Panc1 (cell line): ENCODE measurements around the gene DNAJC13. TPM values are rescaled to one million over a fixed set of nuclear protein-coding genes. Genes with fewer than 3 reads are reported as not detected.

Experiments
- ATAC-seq: fragments of 200-7000 bp; cut with Tn5 transposase; 2 replicates; pipeline ENCODE4 v1.9.1; 2020; ENCODE audit warnings: mild to moderate bottlenecking, moderate library complexity
- BruUV-seq: library from RNA; stranded (reverse); fragments of 400-500 nt; replicated peaks from 2 replicates; lab custom pipeline; 2021; lab: Mats Ljungman, UMichigan
- CTCF ChIA-PET: fragments of 300-600 bp; sonication (Branson Sonifier 250); formaldehyde crosslinking; loops from one replicate; lab custom pipeline; 2022; ENCODE audit warnings: antibody characterized with exemption; lab: Charles Lee
- POLR2A ChIA-PET: fragments of 300-600 bp; sonication (Branson Sonifier 250); formaldehyde crosslinking; loops from one replicate; lab custom pipeline; 2022; ENCODE audit warnings: antibody characterized with exemption; lab: Charles Lee
- DNase-seq: peaks from one replicate; pipeline ENCODE4 v3.0.0-alpha.2; 2010; ENCODE audit warnings: low read depth, low spot score
- H3K27ac ChIP-seq: 2 replicates; pipeline ENCODE4 v1.5.1; 2011; ENCODE audit warnings: mild to moderate bottlenecking, low read length, inconsistent platforms
- H3K27me3 ChIP-seq: fragments of 200-500 bp; sonication (Bioruptor generic); 2 replicates; pipeline ENCODE4 v1.6.0; 2014; ENCODE audit warnings: low read length, inconsistent platforms; ENCODE audit not compliant: control insufficient read depth, insufficient read depth
- H3K36me3 ChIP-seq: fragments of 200-500 bp; sonication (Bioruptor generic); 2 replicates; pipeline ENCODE4 v1.5.1; 2014; ENCODE audit warnings: inconsistent platforms, mild to moderate bottlenecking, low read length, moderate library complexity; ENCODE audit not compliant: control insufficient read depth, insufficient read depth
- H3K4me1 ChIP-seq: 2 replicates; pipeline ENCODE4 v1.5.1; 2011; ENCODE audit warnings: inconsistent platforms, mild to moderate bottlenecking, low read length, moderate library complexity; ENCODE audit not compliant: control insufficient read depth, insufficient read depth
- H3K4me3 ChIP-seq, 2 experiments: 2 replicates each; pipeline ENCODE4 v1.5.1; 2011 to 2012; ENCODE audit warnings: low read depth in 2 of 2, low read length in 2 of 2, mild to moderate bottlenecking in 2 of 2, inconsistent platforms in 1 of 2, moderate library complexity in 1 of 2
- H3K9me3 ChIP-seq: fragments of 200-500 bp; sonication (Bioruptor generic); 2 replicates; pipeline ENCODE4 v1.5.1; 2014; ENCODE audit warnings: low read depth, mild to moderate bottlenecking, inconsistent platforms, low read length, moderate library complexity; ENCODE audit not compliant: control insufficient read depth, insufficient read depth
- CTCF ChIP-seq: fragments of 450-650 bp; IDR thresholded peaks from 2 replicates; pipeline ENCODE4 v1.5.1; 2017; ENCODE audit warnings: mild to moderate bottlenecking
- POLR2AphosphoS5 ChIP-seq: IDR thresholded peaks from 2 replicates; pipeline ENCODE4 v1.6.1; 2012; ENCODE audit warnings: mild to moderate bottlenecking, low read depth, low read length, moderate library complexity
- SIN3A ChIP-seq: IDR thresholded peaks from 2 replicates; pipeline ENCODE4 v1.6.1; 2012; ENCODE audit warnings: low read depth, mild to moderate bottlenecking, low read length, moderate library complexity, borderline replicate concordance; ENCODE audit not compliant: insufficient read depth
- TCF7L2 ChIP-seq: IDR thresholded peaks from 2 replicates; pipeline ENCODE4 v1.6.1; 2011; ENCODE audit warnings: mild to moderate bottlenecking, low read depth, low read length, inconsistent platforms
- in situ Hi-C: cut with HindIII; loops from 2 replicates; pipeline ENCODE4 v1.10.0; 2016; ENCODE audit warnings: low sequenced_read_pairs, low pct_unique_long_range_greater_than_20kb
- intact Hi-C: fragments of 100-400 bp; cut with micrococcal nuclease; formaldehyde crosslinking; loops from one replicate; pipeline ENCODE4 v1.10.0; 2022; ENCODE audit not compliant: unreplicated experiment
- total RNA-seq: library from RNA; stranded (reverse); gene quantifications from one replicate; pipeline ENCODE4 v1.2.1, GENCODE V29; 2021; ENCODE audit not compliant: unreplicated experiment
- TF ChIP-seq, protein P1 (sequence below), 2 experiments: IDR thresholded peaks; 2 replicates each; pipeline ENCODE4 v1.6.1; 2011 to 2012; ENCODE audit warnings: low read depth in 2 of 2, control low read depth in 1 of 2, low read length in 1 of 2, mild to moderate bottlenecking in 1 of 2, moderate library complexity in 1 of 2; ENCODE audit not compliant: insufficient read depth in 1 of 2

DNAJC13 gene
- total RNA-seq, 1 experiment from 2014 or later, result 54.2 TPM

GRCh38 chr3:132421832-132422231 is 4.5 kb downstream of the DNAJC13 start:
- H3K36me3 ChIP-seq, result peaks cover 2% of the 10 kb centered on the region; the same call in 1 of the 2 replicates
- no TSS peak for BruUV-seq

GRCh38 chr3:132422531-132422930 is 5.2 kb downstream of the DNAJC13 start:
- Histone ChIP-seq H3K36me3 (peaks cover 2% of the 10 kb centered on the region; the same call in 1 of the 2 replicates), H3K9me3 (no peaks in the 10 kb centered on the region), H3K4me3 (no peak overlapping the region), H3K4me1 (peaks cover 18% of the 10 kb centered on the region), H3K27me3 (no peaks in the 10 kb centered on the region), H3K27ac (no peak overlapping the region)
- TF ChIP-seq, protein P1, sequence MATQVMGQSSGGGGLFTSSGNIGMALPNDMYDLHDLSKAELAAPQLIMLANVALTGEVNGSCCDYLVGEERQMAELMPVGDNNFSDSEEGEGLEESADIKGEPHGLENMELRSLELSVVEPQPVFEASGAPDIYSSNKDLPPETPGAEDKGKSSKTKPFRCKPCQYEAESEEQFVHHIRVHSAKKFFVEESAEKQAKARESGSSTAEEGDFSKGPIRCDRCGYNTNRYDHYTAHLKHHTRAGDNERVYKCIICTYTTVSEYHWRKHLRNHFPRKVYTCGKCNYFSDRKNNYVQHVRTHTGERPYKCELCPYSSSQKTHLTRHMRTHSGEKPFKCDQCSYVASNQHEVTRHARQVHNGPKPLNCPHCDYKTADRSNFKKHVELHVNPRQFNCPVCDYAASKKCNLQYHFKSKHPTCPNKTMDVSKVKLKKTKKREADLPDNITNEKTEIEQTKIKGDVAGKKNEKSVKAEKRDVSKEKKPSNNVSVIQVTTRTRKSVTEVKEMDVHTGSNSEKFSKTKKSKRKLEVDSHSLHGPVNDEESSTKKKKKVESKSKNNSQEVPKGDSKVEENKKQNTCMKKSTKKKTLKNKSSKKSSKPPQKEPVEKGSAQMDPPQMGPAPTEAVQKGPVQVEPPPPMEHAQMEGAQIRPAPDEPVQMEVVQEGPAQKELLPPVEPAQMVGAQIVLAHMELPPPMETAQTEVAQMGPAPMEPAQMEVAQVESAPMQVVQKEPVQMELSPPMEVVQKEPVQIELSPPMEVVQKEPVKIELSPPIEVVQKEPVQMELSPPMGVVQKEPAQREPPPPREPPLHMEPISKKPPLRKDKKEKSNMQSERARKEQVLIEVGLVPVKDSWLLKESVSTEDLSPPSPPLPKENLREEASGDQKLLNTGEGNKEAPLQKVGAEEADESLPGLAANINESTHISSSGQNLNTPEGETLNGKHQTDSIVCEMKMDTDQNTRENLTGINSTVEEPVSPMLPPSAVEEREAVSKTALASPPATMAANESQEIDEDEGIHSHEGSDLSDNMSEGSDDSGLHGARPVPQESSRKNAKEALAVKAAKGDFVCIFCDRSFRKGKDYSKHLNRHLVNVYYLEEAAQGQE (IDR thresholded peaks at IDR 0.05; ENCODE audit: insufficient read depth in 1 of 2, low read depth in 2 of 2, low read length in 1 of 2), result no peak
- TF ChIP-seq POLR2AphosphoS5 (no peak), CTCF (no peak), TCF7L2 (no peak), SIN3A (no peak)
- ATAC-seq, result no peak
- ChIA-PET CTCF (no interaction called here), POLR2A (interaction anchor here (0.7 kb wide), 1 partner anchor 1152 kb away, joined by 4 read pairs; no protein-coding TSS in a partner anchor)
- no peak for DNase-seq
- BruUV-seq, result no TSS peak
- intact Hi-C loops (no loop called here), in situ Hi-C loops (no loop called here)

More at GRCh38 chr3:132421832-132422231, 4.5 kb downstream of the DNAJC13 start:
- Histone ChIP-seq H3K27ac (no peak overlapping the region), H3K27me3 (no peaks in the 10 kb centered on the region), H3K4me1 (peaks cover 18% of the 10 kb centered on the region), H3K9me3 (no peaks in the 10 kb centered on the region), H3K4me3 (no peak overlapping the region)
- ChIA-PET POLR2A (interaction anchor here (0.7 kb wide), 1 partner anchor 1153 kb away, joined by 4 read pairs; no protein-coding TSS in a partner anchor), CTCF (no interaction called here)
- in situ Hi-C loops (no loop called here), intact Hi-C loops (no loop called here)
- no peak for ATAC-seq
- TF ChIP-seq TCF7L2 (no peak), POLR2AphosphoS5 (no peak), CTCF (no peak), SIN3A (no peak)
- TF ChIP-seq, protein P1 (IDR thresholded peaks at IDR 0.05; ENCODE audit: insufficient read depth in 1 of 2, low read depth in 2 of 2, low read length in 1 of 2), result no peak
- no peak for DNase-seq
